Eye (tissue), 1 donor: ENCODE data around the gene KCNJ1.
A peak's percentile ranks its signal among the peaks of the same experiment; 100 is the strongest.

Experiments used
- DNase-seq: peaks from one replicate; pipeline ENCODE4 v3.0.0-alpha.2; 2015

Gene KCNJ1

GRCh38 chr11:128819198-128819597, 47.9 kb downstream of the KCNJ1 start:
- DNase-seq: no peak

GRCh38 chr11:128814856-128815705, 52.0 kb downstream of the KCNJ1 start:
- DNase-seq: peak; percentile 87

DNA sequence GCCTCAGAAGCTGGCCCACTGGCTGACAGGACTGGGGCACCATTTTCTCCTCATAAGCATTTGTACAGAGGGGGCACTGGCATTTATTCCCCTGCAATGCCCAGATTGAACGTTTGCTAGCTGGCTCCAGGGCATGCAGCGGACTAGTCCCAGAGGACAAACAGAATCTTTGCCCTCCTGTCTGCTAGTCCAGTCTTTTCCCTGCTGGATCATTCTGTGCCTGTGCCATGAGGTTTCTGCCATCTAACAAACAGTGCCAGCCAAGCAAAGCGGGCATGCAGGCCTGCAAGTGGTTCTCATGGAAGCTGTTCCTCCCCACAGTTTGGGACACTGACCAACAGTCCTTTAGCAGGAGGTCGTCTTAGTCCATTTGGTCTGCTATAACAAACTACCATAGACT, 53.4 kb downstream of the KCNJ1 start:
- DNase-seq: no peak

GRCh38 chr11:128810784-128811514, 56.1 kb downstream of the KCNJ1 start:
- DNase-seq: no peak

DNA sequence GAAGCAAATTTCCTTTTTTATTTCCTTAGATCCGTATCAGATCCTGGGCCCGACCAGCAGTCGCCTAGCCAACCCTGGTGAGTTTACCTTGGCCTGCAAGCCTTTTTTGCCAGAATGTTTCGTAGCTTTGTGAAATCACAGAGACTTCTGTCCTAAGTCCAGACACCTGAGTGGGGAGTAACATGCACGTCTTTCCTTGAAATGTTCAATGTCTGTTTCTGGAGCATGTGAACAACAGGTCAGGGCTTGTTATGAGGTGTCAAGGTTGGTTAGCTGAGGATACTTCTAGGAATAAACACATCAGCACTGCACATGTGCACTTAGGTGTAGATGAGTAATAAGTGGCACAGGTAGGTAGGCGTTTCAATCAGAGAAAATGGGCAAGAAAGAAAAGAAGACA, 58.0 kb downstream of the KCNJ1 start:
- DNase-seq: no peak

DNA sequence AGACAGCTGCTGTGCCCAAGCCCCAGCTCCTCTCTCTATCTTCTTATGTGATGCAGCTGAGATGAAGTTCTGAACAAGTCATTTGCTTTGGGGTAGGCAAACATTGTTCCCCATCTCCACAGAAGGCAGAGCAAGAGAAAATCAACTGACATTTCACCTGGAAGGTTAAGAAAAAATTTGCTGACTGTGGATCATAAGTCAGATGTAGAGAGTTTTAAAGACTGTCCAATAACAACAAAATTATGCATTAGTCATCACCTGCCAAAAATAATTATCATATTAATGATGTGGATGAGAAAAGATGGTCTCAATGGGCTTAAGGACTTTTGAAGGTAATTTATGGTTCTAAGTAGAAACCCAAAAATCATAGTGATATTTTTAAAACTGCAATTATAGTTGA, 59.2 kb downstream of the KCNJ1 start:
- DNase-seq: no peak

GRCh38 chr11:128806506-128807261, 60.4 kb downstream of the KCNJ1 start:
- no peak for DNase-seq

- DNase-seq: no peak
Observed at GRCh38 chr11:128804481-128804880, 62.6 kb downstream of the KCNJ1 start.

GRCh38 chr11:128803449-128804245, 63.4 kb downstream of the KCNJ1 start:
- no peak for DNase-seq

DNA sequence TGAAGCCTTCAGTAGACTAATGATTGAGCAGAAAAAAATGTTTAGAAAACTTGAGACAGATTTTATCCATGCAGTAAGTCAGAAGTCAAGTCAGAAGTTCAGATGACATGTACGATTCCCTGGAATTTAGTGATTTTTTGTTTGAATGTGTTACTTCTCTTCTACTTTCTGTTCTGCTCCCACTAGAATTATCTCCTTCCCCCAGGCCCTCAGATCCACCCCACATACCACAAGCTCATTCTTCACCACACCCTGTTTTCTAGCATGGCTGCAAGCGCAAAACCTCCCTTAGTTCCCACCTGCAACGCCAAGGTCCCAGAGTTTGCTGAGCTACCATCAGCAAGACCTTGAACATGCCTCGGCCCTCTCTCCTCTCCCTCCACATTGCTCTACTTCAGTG, 64.1 kb downstream of the KCNJ1 start:
- DNase-seq: no peak

GRCh38 chr11:128802358-128802981, 64.6 kb downstream of the KCNJ1 start:
- DNase-seq: peak; percentile 63

- no peak for DNase-seq
Observed at GRCh38 chr11:128800871-128801417, 66.2 kb downstream of the KCNJ1 start.

- DNase-seq: no peak
Observed at GRCh38 chr11:128796270-128796669, 70.8 kb downstream of the KCNJ1 start.

GRCh38 chr11:128790196-128790595, 76.9 kb downstream of the KCNJ1 start:
- DNase-seq: peak; percentile 91

DNA sequence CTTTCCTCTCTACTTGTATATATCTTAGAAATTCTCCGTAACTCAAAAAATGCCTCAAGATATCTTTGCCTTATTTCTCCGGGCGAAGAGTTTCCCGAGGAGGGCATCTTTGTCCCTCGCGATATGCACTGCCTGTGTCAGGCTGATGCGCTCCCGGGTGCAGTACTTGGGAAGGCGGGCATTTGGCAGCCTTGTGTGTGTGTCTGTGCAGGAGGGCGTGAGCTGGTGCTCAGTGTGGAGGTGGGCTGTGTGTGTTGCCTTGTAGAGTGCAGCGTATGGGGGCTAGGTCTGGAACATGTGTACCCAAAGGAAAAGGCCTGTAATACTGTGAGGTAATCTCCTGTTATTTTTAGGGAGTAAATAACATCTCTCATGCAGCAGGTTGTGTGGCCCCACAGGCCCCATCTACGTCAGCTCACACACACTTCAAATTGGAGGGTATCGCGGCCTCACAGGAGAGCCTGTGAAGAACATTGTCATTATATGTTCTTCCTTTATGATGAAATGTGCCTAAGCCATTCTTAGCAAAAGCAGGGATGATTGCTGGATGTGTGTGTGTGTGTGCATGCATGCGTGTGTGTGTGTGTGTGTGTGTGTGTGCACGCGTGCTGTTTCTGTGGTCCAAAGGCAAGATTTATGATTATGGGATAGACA, 77.5 kb downstream of the KCNJ1 start:
- no peak for DNase-seq
